ENCODE results near the gene IFI16.

Gene IFI16

GRCh38 chr1:159067699-159068621, 58.3 kb downstream of the IFI16 start:
- peak; percentile 89 for DNase-seq

- DNase-seq, result peak; percentile 76
Measured at GRCh38 chr1:159068886-159069285, 59.2 kb downstream of the IFI16 start.

- peak; percentile 72 for DNase-seq
Measured at GRCh38 chr1:159071970-159072582, 62.4 kb downstream of the IFI16 start.

GRCh38 chr1:159076438-159077119, 66.9 kb downstream of the IFI16 start, which contains the start of gene AIM2:
Gene AIM2, minus strand, starts transcription at chr1:159076766. Its CDS starts 3,267 bp downstream, at chr1:159073499.
- peak; percentile 97 for DNase-seq

GRCh38 chr1:159077120-159077961, 67.6 kb downstream of the IFI16 start:
- DNase-seq, result peak; percentile 95

- DNase-seq, result no peak
Measured at GRCh38 chr1:159079525-159079924, 69.8 kb downstream of the IFI16 start.

GRCh38 chr1:159081626-159082025, 71.9 kb downstream of the IFI16 start:
- no peak for DNase-seq

GRCh38 chr1:159083013-159083412, 73.3 kb downstream of the IFI16 start:
- peak; percentile 68 for DNase-seq

GRCh38 chr1:159084152-159084551, 74.4 kb downstream of the IFI16 start:
- peak; percentile 38 for DNase-seq

GRCh38 chr1:159084867-159085266, 75.2 kb downstream of the IFI16 start:
- DNase-seq, result peak; percentile 95

- DNase-seq, result peak; percentile 33
Measured at GRCh38 chr1:159088050-159088449, 78.3 kb downstream of the IFI16 start.

- DNase-seq, result peak; percentile 39
Measured at GRCh38 chr1:159088546-159089183, 79.0 kb downstream of the IFI16 start.

- DNase-seq, result peak; percentile 36
Measured at GRCh38 chr1:159089184-159089791, 79.6 kb downstream of the IFI16 start.

GRCh38 chr1:159090286-159091179, 80.8 kb downstream of the IFI16 start:
- peak; percentile 82 for DNase-seq

- no peak for DNase-seq
Measured at GRCh38 chr1:159091180-159091560, 81.5 kb downstream of the IFI16 start.

GRCh38 chr1:159091607-159092031, 81.9 kb downstream of the IFI16 start:
- peak; percentile 72 for DNase-seq

- DNase-seq, result peak; percentile 88
Measured at GRCh38 chr1:159092036-159092760, 82.5 kb downstream of the IFI16 start.

- DNase-seq, result no peak
Measured at GRCh38 chr1:159098596-159098995, 88.9 kb downstream of the IFI16 start.

- no peak for DNase-seq
Measured at GRCh38 chr1:159100589-159100988, 90.9 kb downstream of the IFI16 start.

GRCh38 chr1:159103021-159103420, 93.3 kb downstream of the IFI16 start:
- DNase-seq, result peak; percentile 72
